EL (cell line): ENCODE data around the gene GALNT14.

ENCODE experiments used
- DNase-seq: peaks from one replicate; pipeline ENCODE4 v3.0.0-alpha.2; 2016

Gene GALNT14

GRCh38 chr2:31003749-31004148 lies 134.5 kb downstream of the GALNT14 start:
- DNase-seq: no peak

- no peak for DNase-seq
These were observed 135.6 kb downstream of the GALNT14 start for GRCh38 chr2:31002537-31003150.

- no peak for DNase-seq
These were observed 137.3 kb downstream of the GALNT14 start for GRCh38 chr2:31000970-31001369.

- DNase-seq: no peak
These were observed 139.6 kb downstream of the GALNT14 start for GRCh38 chr2:30998672-30999071.

- no peak for DNase-seq
These were observed 140.3 kb downstream of the GALNT14 start for GRCh38 chr2:30997979-30998378.

- no peak for DNase-seq
These were observed 143.8 kb downstream of the GALNT14 start for GRCh38 chr2:30994227-30995056.

GRCh38 chr2:30992781-30993180 lies 145.5 kb downstream of the GALNT14 start:
- no peak for DNase-seq

- no peak for DNase-seq
These were observed 147.6 kb downstream of the GALNT14 start for GRCh38 chr2:30990671-30991070.

- DNase-seq: no peak
These were observed 148.1 kb downstream of the GALNT14 start for GRCh38 chr2:30990176-30990575.

GRCh38 chr2:30989746-30990145 lies 148.5 kb downstream of the GALNT14 start:
- DNase-seq: no peak

GRCh38 chr2:30987566-30987965 lies 150.7 kb downstream of the GALNT14 start:
- DNase-seq: no peak

GRCh38 chr2:30986231-30986580 lies 152.0 kb downstream of the GALNT14 start:
- no peak for DNase-seq

- no peak for DNase-seq
These were observed 152.6 kb downstream of the GALNT14 start for GRCh38 chr2:30985493-30986230.

GRCh38 chr2:30984148-30984547 lies 154.1 kb downstream of the GALNT14 start:
- no peak for DNase-seq

- DNase-seq: no peak
These were observed 156.7 kb downstream of the GALNT14 start for GRCh38 chr2:30981510-30981909.

GRCh38 chr2:30981096-30981495 lies 157.1 kb downstream of the GALNT14 start:
- no peak for DNase-seq

- DNase-seq: peak; percentile 85
These were observed 158.4 kb downstream of the GALNT14 start for GRCh38 chr2:30979822-30980245.

- DNase-seq: no peak
These were observed 159.4 kb downstream of the GALNT14 start for GRCh38 chr2:30978854-30979253.

GRCh38 chr2:30978044-30978443 lies 160.2 kb downstream of the GALNT14 start:
- no peak for DNase-seq

- no peak for DNase-seq
These were observed 163.1 kb downstream of the GALNT14 start for GRCh38 chr2:30975156-30975555.

- DNase-seq: no peak
These were observed 163.7 kb downstream of the GALNT14 start for GRCh38 chr2:30974554-30974953.

GRCh38 chr2:30974092-30974491 lies 164.1 kb downstream of the GALNT14 start:
- DNase-seq: no peak

GRCh38 chr2:30971231-30972025 lies 166.8 kb downstream of the GALNT14 start:
- peak; percentile 23 for DNase-seq
